ENCODE data around the gene TCF4.

The TCF4 gene

GRCh38 chr18:55284614-55285013, 303.4 kb downstream of the TCF4 start:
- H3K4me3 ChIP-seq (ENCODE audit: low read length), result no peak overlapping the region
- TF ChIP-seq CTCF (conservative IDR thresholded peaks at IDR 0.05; ENCODE audit: low read depth, low read length), result no peak
- DNase-seq (ENCODE audit: low read depth), result no peak

GRCh38 chr18:55283309-55283708, 304.7 kb downstream of the TCF4 start:
- TF ChIP-seq CTCF (conservative IDR thresholded peaks at IDR 0.05; ENCODE audit: low read depth, low read length), result no peak
- H3K4me3 ChIP-seq (ENCODE audit: low read length), result no peak overlapping the region
- DNase-seq (ENCODE audit: low read depth), result no peak

GRCh38 chr18:55280503-55280902, 307.5 kb downstream of the TCF4 start:
- DNase-seq (ENCODE audit: low read depth), result no peak
- no peak overlapping the region for H3K4me3 ChIP-seq (ENCODE audit: low read length)
- TF ChIP-seq CTCF (conservative IDR thresholded peaks at IDR 0.05; ENCODE audit: low read depth, low read length), result no peak

GRCh38 chr18:55275039-55275901, 312.7 kb downstream of the TCF4 start:
- no peak overlapping the region for H3K4me3 ChIP-seq (ENCODE audit: low read length)
- DNase-seq (ENCODE audit: low read depth), result no peak
- peak; percentile 21 for TF ChIP-seq CTCF (conservative IDR thresholded peaks at IDR 0.05; ENCODE audit: low read depth, low read length)

GRCh38 chr18:55272510-55273243, 315.3 kb downstream of the TCF4 start:
- DNase-seq (ENCODE audit: low read depth), result no peak

GRCh38 chr18:55269622-55270021, 318.4 kb downstream of the TCF4 start:
- no peak for DNase-seq (ENCODE audit: low read depth)
- H3K4me3 ChIP-seq (ENCODE audit: low read length), result no peak overlapping the region

More at GRCh38 chr18:55272510-55273243, 315.3 kb downstream of the TCF4 start:
- H3K4me3 ChIP-seq (ENCODE audit: low read length), result no peak overlapping the region
- no peak for TF ChIP-seq CTCF (conservative IDR thresholded peaks at IDR 0.05; ENCODE audit: low read depth, low read length)

More at GRCh38 chr18:55269622-55270021, 318.4 kb downstream of the TCF4 start:
- no peak for TF ChIP-seq CTCF (conservative IDR thresholded peaks at IDR 0.05; ENCODE audit: low read depth, low read length)
